IMR-90 (cell line): ENCODE measurements around the gene OR4C5. TPM values are rescaled to one million over a fixed set of nuclear protein-coding genes. Genes with fewer than 3 reads are reported as not detected.
"Not testable (repeated sequence)": the region's sequence is repeated elsewhere in the genome, so short reads cannot be mapped to it uniquely, and the experiment has no call there.

Experiments used
- ATAC-seq: fragments of 200-7000 bp; cut with Tn5 transposase; 2 replicates; pipeline ENCODE4 v1.9.1; 2020; ENCODE audit warnings: low read depth, mild to moderate bottlenecking, moderate library complexity
- BruUV-seq: library from RNA; stranded (reverse); fragments of 400-500 nt; replicated peaks from 2 replicates; lab custom pipeline; 2021; lab: Mats Ljungman, UMichigan
- CTCF ChIA-PET: fragments of 300-600 bp; formaldehyde crosslinking; extraction: SDS; loops from one replicate; lab custom pipeline; 2021; ENCODE audit warnings: antibody characterized with exemption; lab: Yijun Ruan, JAX
- POLR2A ChIA-PET: fragments of 300-600 bp; sonication (Branson Sonifier 250); formaldehyde crosslinking; loops from one replicate; lab custom pipeline; 2022; ENCODE audit warnings: antibody characterized with exemption; ENCODE audit not compliant: unreplicated experiment; lab: Charles Lee
- DNase-seq: peaks from one replicate; pipeline ENCODE4 v3.0.0; 2013
- H2AFZ ChIP-seq: replicated peaks from 2 replicates; pipeline ENCODE3; 2013; ENCODE audit warnings: low read length, mild to moderate bottlenecking; ENCODE audit not compliant: poor library complexity
- H2AK5ac ChIP-seq: 2 replicates; pipeline ENCODE4 v1.6.1; 2013; ENCODE audit warnings: low read depth, low read length, inconsistent platforms
- H2AK9ac ChIP-seq: replicated peaks from 2 replicates; pipeline ENCODE3; 2013; ENCODE audit warnings: mild to moderate bottlenecking, low read depth, low read length, moderate library complexity; ENCODE audit not compliant: poor library complexity
- H2BK120ac ChIP-seq: 2 replicates; pipeline ENCODE4 v1.6.1; 2013; ENCODE audit warnings: low read depth, low read length, inconsistent platforms
- H2BK15ac ChIP-seq: 3 replicates; pipeline ENCODE4 v1.6.1; 2013; ENCODE audit warnings: low read depth, low read length, inconsistent platforms
- H2BK20ac ChIP-seq: 2 replicates; pipeline ENCODE4 v1.6.1; 2013; ENCODE audit warnings: low read depth, mild to moderate bottlenecking, inconsistent platforms, low read length, moderate library complexity
- H2BK5ac ChIP-seq: 2 replicates; pipeline ENCODE4 v1.6.1; 2013; ENCODE audit warnings: mild to moderate bottlenecking, low read depth, low read length, inconsistent platforms; ENCODE audit not compliant: poor library complexity, severe bottlenecking
- H3K14ac ChIP-seq: replicated peaks from 2 replicates; pipeline ENCODE4 v1.6.1; 2013; ENCODE audit warnings: low read depth, low read length, inconsistent platforms
- H3K18ac ChIP-seq: 2 replicates; pipeline ENCODE4 v1.6.1; 2013; ENCODE audit warnings: low read depth, low read length, control low read depth
- H3K23ac ChIP-seq: 2 replicates; pipeline ENCODE4 v1.6.1; 2013; ENCODE audit warnings: low read depth, low read length, inconsistent platforms
- H3K27ac ChIP-seq: 2 replicates; pipeline ENCODE4 v1.5.1; 2013; ENCODE audit warnings: mild to moderate bottlenecking, control low read depth, low read length; ENCODE audit not compliant: insufficient read depth
- H3K27me3 ChIP-seq: 2 replicates; pipeline ENCODE4 v1.6.1; 2013; ENCODE audit warnings: low read length; ENCODE audit not compliant: control insufficient read depth, insufficient read depth
- H3K36me3 ChIP-seq: 2 replicates; pipeline ENCODE4 v1.6.1; 2013; ENCODE audit warnings: low read length, mixed read lengths; ENCODE audit not compliant: control insufficient read depth, insufficient read depth
- H3K4ac ChIP-seq: 2 replicates; pipeline ENCODE4 v1.6.1; 2013; ENCODE audit warnings: low read depth, low read length, inconsistent platforms
- H3K4me1 ChIP-seq: 2 replicates; pipeline ENCODE4 v1.6.1; 2013; ENCODE audit warnings: low read length, mixed read lengths; ENCODE audit not compliant: control insufficient read depth, insufficient read depth
- H3K4me2 ChIP-seq: 2 replicates; pipeline ENCODE4 v1.6.1; 2013; ENCODE audit warnings: low read depth, mild to moderate bottlenecking, control low read depth, low read length, moderate library complexity
- H3K4me3 ChIP-seq: 2 replicates; pipeline ENCODE4 v1.5.1; 2013; ENCODE audit warnings: low read depth, mild to moderate bottlenecking, control low read depth, low read length, moderate library complexity; ENCODE audit not compliant: insufficient read depth
- H3K56ac ChIP-seq: 2 replicates; pipeline ENCODE4 v1.6.1; 2013; ENCODE audit warnings: low read length, inconsistent platforms; ENCODE audit not compliant: insufficient read depth; ENCODE audit errors: extremely low read depth
- H3K79me1 ChIP-seq, 2 experiments: 2 replicates each; pipeline ENCODE4 v1.6.1; 2013; ENCODE audit warnings: low read length in 2 of 2, inconsistent platforms in 1 of 2, low read depth in 1 of 2
- H3K9ac ChIP-seq: 2 replicates; pipeline ENCODE4 v1.6.1; 2013; ENCODE audit warnings: low read depth, low read length, control low read depth
- H3K9me1 ChIP-seq: 2 replicates; pipeline ENCODE4 v1.6.1; 2013; ENCODE audit warnings: low read length, inconsistent platforms; ENCODE audit not compliant: insufficient read depth
- H3K9me3 ChIP-seq: 2 replicates; pipeline ENCODE4 v1.6.1; 2013; ENCODE audit warnings: low read length; ENCODE audit not compliant: control insufficient read depth, insufficient read depth
- H4K20me1 ChIP-seq: 2 replicates; pipeline ENCODE4 v1.6.1; 2013; ENCODE audit warnings: low read length, inconsistent platforms; ENCODE audit not compliant: insufficient read depth
- H4K5ac ChIP-seq: 2 replicates; pipeline ENCODE4 v1.6.1; 2013; ENCODE audit warnings: mild to moderate bottlenecking, low read depth, low read length, control low read depth
- H4K8ac ChIP-seq, 2 experiments: 2 replicates each; pipeline ENCODE4 v1.6.1; 2013; ENCODE audit warnings: low read depth in 2 of 2, low read length in 2 of 2, control low read depth in 1 of 2, inconsistent platforms in 1 of 2
- H4K91ac ChIP-seq: 2 replicates; pipeline ENCODE4 v1.6.1; 2013; ENCODE audit warnings: low read depth, low read length, inconsistent platforms; ENCODE audit not compliant: insufficient read depth
- WGBS, 2 experiments: methylation state at CpG; one replicate each; pipeline versions ENCODE4 v1.1.5 to v1.1.7; 2013; ENCODE audit warnings: missing lambda C conversion rate in 2 of 2; ENCODE audit not compliant: insufficient read length in 1 of 2; ENCODE audit errors: extremely low coverage in 2 of 2; 5-methylcytosine and 5-hydroxymethylcytosine counted together
- dilution Hi-C: fragments of 300-500 bp; cut with HindIII; formaldehyde crosslinking; loops from one replicate; pipeline ENCODE4 v1.14.3; 2018; ENCODE audit warnings: low sequenced_read_pairs; ENCODE audit not compliant: unreplicated experiment
- in situ Hi-C: fragments of 300-500 bp; cut with MboI; formaldehyde crosslinking; loops from 3 replicates; pipeline ENCODE4 v1.14.3; 2019; ENCODE audit warnings: low sequenced_read_pairs, inconsistent platforms, mixed read lengths
- intact Hi-C: fragments of 100-400 bp; cut with micrococcal nuclease; formaldehyde crosslinking; loops from 2 replicates; pipeline ENCODE4 v1.10.0; 2022
- polyA plus RNA-seq, 3 experiments: library from polyadenylated mRNA; depleted of rRNA; stranded (reverse); fragments of >200 nt; gene quantifications; 2 replicates each; pipeline ENCODE4 v1.2.3, GENCODE V29; 2012; ENCODE audit warnings: low replicate concordance in 1 of 3
- total RNA-seq: library from RNA; depleted of rRNA; stranded (reverse); fragments of >200 nt; gene quantifications from 2 replicates; pipeline ENCODE4 v1.2.3, GENCODE V29; 2012

Gene OR4C5
- total and polyA plus RNA-seq, 2 of the 4 experiments (the other 2 are of a cell fraction): not detected

DNA sequence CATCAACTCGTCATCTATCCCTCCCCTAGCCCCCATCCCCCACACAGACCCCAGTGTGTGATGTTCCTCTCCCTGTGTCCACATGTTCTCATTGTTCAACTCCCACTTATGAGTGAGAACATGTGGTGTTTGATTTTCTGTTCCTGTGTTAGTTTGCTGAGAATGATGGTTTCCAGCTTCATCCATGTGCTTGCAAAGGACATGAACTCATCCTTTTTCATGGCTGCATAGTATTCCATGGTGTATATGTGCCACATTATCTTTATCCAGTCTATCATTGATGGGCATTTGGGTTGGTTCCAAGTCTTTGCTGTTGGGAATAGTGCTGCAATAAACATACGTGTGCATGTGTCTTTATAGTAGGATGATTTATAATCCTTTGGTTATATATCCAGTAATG is 23.8 kb downstream of the OR4C5 start:
- H2BK15ac ChIP-seq, intact Hi-C loops, H3K9ac ChIP-seq, H4K5ac ChIP-seq, H3K9me1 ChIP-seq, H4K20me1 ChIP-seq, POLR2A ChIA-PET, H3K18ac ChIP-seq, H3K27ac ChIP-seq, H4K91ac ChIP-seq, H3K36me3 ChIP-seq, H2BK20ac ChIP-seq, H3K23ac ChIP-seq, CTCF ChIA-PET, dilution Hi-C loops, H4K8ac ChIP-seq, H2BK5ac ChIP-seq, H3K56ac ChIP-seq, H3K4ac ChIP-seq, DNase-seq, H3K27me3 ChIP-seq, H3K9me3 ChIP-seq, BruUV-seq, H3K4me2 ChIP-seq, H3K4me1 ChIP-seq, H2AFZ ChIP-seq, H2AK5ac ChIP-seq, ATAC-seq, in situ Hi-C loops, H2BK120ac ChIP-seq, H3K4me3 ChIP-seq, H3K14ac ChIP-seq, H2AK9ac ChIP-seq, H3K79me1 ChIP-seq: not testable (repeated sequence)
- WGBS, 2 experiments: no CpG with 5 or more reads among the region's 2 CpGs
